ENCODE data around the gene HABP2. TPM values are rescaled to one million over a fixed set of nuclear protein-coding genes. Genes with fewer than 3 reads are reported as not detected.

Gene HABP2
- total and polyA plus RNA-seq, 2 of the 4 experiments (the other 2 are of a cell fraction) = not detected

DNA sequence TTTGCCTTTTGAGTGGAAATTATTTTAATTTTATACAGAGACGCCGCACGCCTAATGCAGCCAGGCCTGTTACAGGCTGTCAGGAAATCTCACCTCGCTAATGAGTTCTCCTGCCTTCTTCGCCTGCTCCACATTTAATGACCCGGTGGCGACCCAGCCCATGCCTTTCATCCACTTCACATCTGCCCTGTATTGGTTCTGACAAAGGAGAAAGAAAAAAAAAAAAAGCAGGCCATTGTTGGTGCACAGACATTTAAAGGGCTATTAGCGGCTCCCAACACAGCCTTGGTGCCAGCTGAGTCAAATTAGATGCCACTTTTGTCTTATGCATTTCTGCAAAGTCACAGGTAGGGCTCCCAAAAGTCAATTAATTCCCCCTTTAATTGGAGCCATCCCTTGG lies 67.7 kb downstream of the HABP2 start:
- Histone ChIP-seq H4K5ac (ENCODE audit: low read depth, low read length) (no peak overlapping the region), H2BK5ac (ENCODE audit: low read depth, low read length, poor library complexity, severe bottlenecking) (no peak overlapping the region), H3K14ac (replicated peaks; ENCODE audit: low read depth, low read length) (no peak overlapping the region), H3K9ac (ENCODE audit: low read depth, low read length) (no peak overlapping the region), H2BK20ac (ENCODE audit: low read depth, low read length) (no peak overlapping the region), H2AK5ac (ENCODE audit: low read depth, low read length) (no peak overlapping the region), H3K36me3 (ENCODE audit: control insufficient read depth, insufficient read depth, low read length) (no peaks in the 10 kb centered on the region), H2BK15ac (ENCODE audit: low read depth, low read length) (no peak overlapping the region), H3K9me3 (ENCODE audit: control insufficient read depth, insufficient read depth, low read length) (no peaks in the 10 kb centered on the region), H3K79me1 (ENCODE audit: low read depth in 1 of 2, low read length in 2 of 2) (no peaks in the 10 kb centered on the region), H3K9me1 (ENCODE audit: insufficient read depth, low read length) (no peaks in the 10 kb centered on the region; the same call in 1 of the 2 replicates), H3K4me2 (ENCODE audit: low read depth, low read length) (no peak overlapping the region), H3K18ac (ENCODE audit: low read depth, low read length) (no peak overlapping the region), H3K4me1 (ENCODE audit: control insufficient read depth, insufficient read depth, low read length) (no peaks in the 10 kb centered on the region), H3K4ac (ENCODE audit: low read depth, low read length) (no peak overlapping the region), H2AK9ac (replicated peaks; ENCODE audit: low read depth, low read length, poor library complexity) (no peak overlapping the region), H3K23ac (ENCODE audit: low read depth, low read length) (no peak overlapping the region), H3K27ac (ENCODE audit: insufficient read depth, low read length) (no peak overlapping the region), H2BK120ac (ENCODE audit: low read depth, low read length) (no peak overlapping the region), H4K20me1 (ENCODE audit: insufficient read depth, low read length) (no peaks in the 10 kb centered on the region), H3K4me3 (ENCODE audit: insufficient read depth, low read depth, low read length) (no peak overlapping the region), H2AFZ (replicated peaks; ENCODE audit: low read length, poor library complexity) (no peak overlapping the region), H4K91ac (ENCODE audit: insufficient read depth, low read depth, low read length) (no peak overlapping the region), H4K8ac (ENCODE audit: low read depth in 2 of 2, low read length in 2 of 2) (no peak overlapping the region), H3K27me3 (ENCODE audit: control insufficient read depth, insufficient read depth, low read length) (peaks cover 10% of the 10 kb centered on the region), H3K56ac (ENCODE audit: extremely low read depth, insufficient read depth, low read length) (no peak overlapping the region)
- no peak for TF ChIP-seq SMC3 (IDR thresholded peaks at IDR 0.05; ENCODE audit: low read depth, low read length)
- TF ChIP-seq MXI1 (IDR thresholded peaks at IDR 0.05; ENCODE audit: borderline replicate concordance, low read depth, low read length) = no peak
- TF ChIP-seq CHD1 (IDR thresholded peaks at IDR 0.05; ENCODE audit: low read depth, low read length) = no peak
- TF ChIP-seq MAZ (IDR thresholded peaks at IDR 0.05; ENCODE audit: borderline replicate concordance, low read depth, low read length) = no peak
- TF ChIP-seq RCOR1 (IDR thresholded peaks at IDR 0.05; ENCODE audit: insufficient replicate concordance, low read length) = no peak
- TF ChIP-seq, protein P1, sequence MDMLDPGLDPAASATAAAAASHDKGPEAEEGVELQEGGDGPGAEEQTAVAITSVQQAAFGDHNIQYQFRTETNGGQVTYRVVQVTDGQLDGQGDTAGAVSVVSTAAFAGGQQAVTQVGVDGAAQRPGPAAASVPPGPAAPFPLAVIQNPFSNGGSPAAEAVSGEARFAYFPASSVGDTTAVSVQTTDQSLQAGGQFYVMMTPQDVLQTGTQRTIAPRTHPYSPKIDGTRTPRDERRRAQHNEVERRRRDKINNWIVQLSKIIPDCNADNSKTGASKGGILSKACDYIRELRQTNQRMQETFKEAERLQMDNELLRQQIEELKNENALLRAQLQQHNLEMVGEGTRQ (IDR thresholded peaks at IDR 0.05; ENCODE audit: low read depth, low read length) = no peak
- WGBS, 2 experiments (ENCODE audit: extremely low coverage in 2 of 2, insufficient read length in 1 of 2) = 83% methylated on average over 1 of the region's 8 CpGs; no CpG with 5 or more reads in 1 of the 2 experiments
- ATAC-seq (ENCODE audit: low read depth) = no peak
- POLR2A ChIA-PET (ENCODE audit: unreplicated experiment) = no interaction called here
- in situ Hi-C loops (cut with MboI; ENCODE audit: low sequenced_read_pairs) (no loop called here), dilution Hi-C loops (cut with HindIII; ENCODE audit: low sequenced_read_pairs, unreplicated experiment) (no loop called here), intact Hi-C loops (cut with micrococcal nuclease) (no loop called here)
- no peak for DNase-seq
- CTCF ChIA-PET = no interaction called here
- BruUV-seq (replicated peaks) = no TSS peak

All from IMR-90 (cell line).